ENCODE data around the gene TREML4. TPM values are rescaled to one million over a fixed set of nuclear protein-coding genes. Genes with fewer than 3 reads are reported as not detected.

TREML4 gene
- total and polyA plus RNA-seq, 9 of the 15 experiments (the other 6 are each of a cell fraction or from before 2014, with no cell fraction given) = not detected

DNA sequence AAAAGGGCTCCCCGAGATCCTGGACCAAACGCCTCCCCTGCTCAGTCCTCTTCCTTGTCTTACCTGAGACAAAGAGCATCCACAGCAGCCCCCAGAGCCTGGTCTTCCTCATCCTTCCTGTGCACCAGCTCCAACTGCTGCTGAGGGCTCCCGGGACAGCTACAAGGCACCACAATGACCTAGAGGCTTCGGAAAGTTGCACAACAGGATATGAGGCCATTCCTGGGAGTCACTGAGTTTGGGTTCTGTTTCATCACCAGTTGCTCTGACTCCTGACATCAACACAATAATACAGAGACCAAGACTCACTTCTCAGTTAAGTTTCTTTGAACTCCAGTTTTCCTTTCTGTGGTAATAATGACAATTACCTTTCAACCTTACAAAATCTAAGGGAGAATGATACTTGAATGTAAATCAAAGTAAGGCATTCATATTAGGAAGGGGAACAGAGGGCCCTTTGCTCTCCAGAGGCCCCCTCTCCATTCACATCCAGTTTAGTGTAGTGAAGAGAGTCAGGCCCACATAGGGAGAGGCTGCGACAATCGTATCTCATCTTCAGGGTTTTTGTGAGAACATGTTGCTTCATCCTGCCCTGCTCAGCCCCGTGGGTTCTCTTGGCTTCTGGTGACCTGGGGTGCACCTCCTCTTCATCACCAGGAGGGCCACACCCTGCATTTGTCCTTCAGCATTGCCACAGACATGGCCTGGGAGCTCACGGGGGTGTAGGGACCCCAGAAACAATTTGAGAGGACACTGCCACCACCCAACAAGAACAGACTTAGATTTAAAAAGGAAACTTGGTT is 58.6 kb downstream of the TREML4 start, which contains the start of gene TREM1 (continued):
- TF ChIP-seq, protein P1, sequence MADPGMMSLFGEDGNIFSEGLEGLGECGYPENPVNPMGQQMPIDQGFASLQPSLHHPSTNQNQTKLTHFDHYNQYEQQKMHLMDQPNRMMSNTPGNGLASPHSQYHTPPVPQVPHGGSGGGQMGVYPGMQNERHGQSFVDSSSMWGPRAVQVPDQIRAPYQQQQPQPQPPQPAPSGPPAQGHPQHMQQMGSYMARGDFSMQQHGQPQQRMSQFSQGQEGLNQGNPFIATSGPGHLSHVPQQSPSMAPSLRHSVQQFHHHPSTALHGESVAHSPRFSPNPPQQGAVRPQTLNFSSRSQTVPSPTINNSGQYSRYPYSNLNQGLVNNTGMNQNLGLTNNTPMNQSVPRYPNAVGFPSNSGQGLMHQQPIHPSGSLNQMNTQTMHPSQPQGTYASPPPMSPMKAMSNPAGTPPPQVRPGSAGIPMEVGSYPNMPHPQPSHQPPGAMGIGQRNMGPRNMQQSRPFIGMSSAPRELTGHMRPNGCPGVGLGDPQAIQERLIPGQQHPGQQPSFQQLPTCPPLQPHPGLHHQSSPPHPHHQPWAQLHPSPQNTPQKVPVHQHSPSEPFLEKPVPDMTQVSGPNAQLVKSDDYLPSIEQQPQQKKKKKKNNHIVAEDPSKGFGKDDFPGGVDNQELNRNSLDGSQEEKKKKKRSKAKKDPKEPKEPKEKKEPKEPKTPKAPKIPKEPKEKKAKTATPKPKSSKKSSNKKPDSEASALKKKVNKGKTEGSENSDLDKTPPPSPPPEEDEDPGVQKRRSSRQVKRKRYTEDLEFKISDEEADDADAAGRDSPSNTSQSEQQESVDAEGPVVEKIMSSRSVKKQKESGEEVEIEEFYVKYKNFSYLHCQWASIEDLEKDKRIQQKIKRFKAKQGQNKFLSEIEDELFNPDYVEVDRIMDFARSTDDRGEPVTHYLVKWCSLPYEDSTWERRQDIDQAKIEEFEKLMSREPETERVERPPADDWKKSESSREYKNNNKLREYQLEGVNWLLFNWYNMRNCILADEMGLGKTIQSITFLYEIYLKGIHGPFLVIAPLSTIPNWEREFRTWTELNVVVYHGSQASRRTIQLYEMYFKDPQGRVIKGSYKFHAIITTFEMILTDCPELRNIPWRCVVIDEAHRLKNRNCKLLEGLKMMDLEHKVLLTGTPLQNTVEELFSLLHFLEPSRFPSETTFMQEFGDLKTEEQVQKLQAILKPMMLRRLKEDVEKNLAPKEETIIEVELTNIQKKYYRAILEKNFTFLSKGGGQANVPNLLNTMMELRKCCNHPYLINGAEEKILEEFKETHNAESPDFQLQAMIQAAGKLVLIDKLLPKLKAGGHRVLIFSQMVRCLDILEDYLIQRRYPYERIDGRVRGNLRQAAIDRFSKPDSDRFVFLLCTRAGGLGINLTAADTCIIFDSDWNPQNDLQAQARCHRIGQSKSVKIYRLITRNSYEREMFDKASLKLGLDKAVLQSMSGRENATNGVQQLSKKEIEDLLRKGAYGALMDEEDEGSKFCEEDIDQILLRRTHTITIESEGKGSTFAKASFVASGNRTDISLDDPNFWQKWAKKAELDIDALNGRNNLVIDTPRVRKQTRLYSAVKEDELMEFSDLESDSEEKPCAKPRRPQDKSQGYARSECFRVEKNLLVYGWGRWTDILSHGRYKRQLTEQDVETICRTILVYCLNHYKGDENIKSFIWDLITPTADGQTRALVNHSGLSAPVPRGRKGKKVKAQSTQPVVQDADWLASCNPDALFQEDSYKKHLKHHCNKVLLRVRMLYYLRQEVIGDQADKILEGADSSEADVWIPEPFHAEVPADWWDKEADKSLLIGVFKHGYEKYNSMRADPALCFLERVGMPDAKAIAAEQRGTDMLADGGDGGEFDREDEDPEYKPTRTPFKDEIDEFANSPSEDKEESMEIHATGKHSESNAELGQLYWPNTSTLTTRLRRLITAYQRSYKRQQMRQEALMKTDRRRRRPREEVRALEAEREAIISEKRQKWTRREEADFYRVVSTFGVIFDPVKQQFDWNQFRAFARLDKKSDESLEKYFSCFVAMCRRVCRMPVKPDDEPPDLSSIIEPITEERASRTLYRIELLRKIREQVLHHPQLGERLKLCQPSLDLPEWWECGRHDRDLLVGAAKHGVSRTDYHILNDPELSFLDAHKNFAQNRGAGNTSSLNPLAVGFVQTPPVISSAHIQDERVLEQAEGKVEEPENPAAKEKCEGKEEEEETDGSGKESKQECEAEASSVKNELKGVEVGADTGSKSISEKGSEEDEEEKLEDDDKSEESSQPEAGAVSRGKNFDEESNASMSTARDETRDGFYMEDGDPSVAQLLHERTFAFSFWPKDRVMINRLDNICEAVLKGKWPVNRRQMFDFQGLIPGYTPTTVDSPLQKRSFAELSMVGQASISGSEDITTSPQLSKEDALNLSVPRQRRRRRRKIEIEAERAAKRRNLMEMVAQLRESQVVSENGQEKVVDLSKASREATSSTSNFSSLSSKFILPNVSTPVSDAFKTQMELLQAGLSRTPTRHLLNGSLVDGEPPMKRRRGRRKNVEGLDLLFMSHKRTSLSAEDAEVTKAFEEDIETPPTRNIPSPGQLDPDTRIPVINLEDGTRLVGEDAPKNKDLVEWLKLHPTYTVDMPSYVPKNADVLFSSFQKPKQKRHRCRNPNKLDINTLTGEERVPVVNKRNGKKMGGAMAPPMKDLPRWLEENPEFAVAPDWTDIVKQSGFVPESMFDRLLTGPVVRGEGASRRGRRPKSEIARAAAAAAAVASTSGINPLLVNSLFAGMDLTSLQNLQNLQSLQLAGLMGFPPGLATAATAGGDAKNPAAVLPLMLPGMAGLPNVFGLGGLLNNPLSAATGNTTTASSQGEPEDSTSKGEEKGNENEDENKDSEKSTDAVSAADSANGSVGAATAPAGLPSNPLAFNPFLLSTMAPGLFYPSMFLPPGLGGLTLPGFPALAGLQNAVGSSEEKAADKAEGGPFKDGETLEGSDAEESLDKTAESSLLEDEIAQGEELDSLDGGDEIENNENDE (IDR thresholded peaks at IDR 0.05; ENCODE audit: low read depth, low read length) = no peak
- no peak for TF ChIP-seq THAP12 (CRISPR knock-in tag; IDR thresholded peaks at IDR 0.05)
- no peak for TF ChIP-seq ZNF444 (CRISPR knock-in tag; IDR thresholded peaks at IDR 0.05)
- no peak for TF ChIP-seq HDAC6 (IDR thresholded peaks at IDR 0.05; ENCODE audit: low read depth, low read length)
- TF ChIP-seq ZNF507 (tag; conservative IDR thresholded peaks at IDR 0.05) = no peak
- TF ChIP-seq CCNT2 (IDR thresholded peaks at IDR 0.05; ENCODE audit: borderline replicate concordance, extremely low read depth, insufficient read length, low read depth, low read length) = no peak
- TF ChIP-seq ZNF232 (CRISPR knock-in tag; IDR thresholded peaks at IDR 0.05) = no peak
- no peak for TF ChIP-seq CHAMP1 (IDR thresholded peaks at IDR 0.05)
- TF ChIP-seq, protein P2, sequence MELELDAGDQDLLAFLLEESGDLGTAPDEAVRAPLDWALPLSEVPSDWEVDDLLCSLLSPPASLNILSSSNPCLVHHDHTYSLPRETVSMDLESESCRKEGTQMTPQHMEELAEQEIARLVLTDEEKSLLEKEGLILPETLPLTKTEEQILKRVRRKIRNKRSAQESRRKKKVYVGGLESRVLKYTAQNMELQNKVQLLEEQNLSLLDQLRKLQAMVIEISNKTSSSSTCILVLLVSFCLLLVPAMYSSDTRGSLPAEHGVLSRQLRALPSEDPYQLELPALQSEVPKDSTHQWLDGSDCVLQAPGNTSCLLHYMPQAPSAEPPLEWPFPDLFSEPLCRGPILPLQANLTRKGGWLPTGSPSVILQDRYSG (tag; conservative IDR thresholded peaks at IDR 0.05; ENCODE audit: low read depth) = no peak
